Activated naive CD4-positive, alpha-beta T cell (primary cell): ENCODE results near the gene SH3D19.
A peak's percentile ranks its signal among the peaks of the same experiment; 100 is the strongest.
"Not testable (repeated sequence)": the region's sequence is repeated elsewhere in the genome, so short reads cannot be mapped to it uniquely, and the experiment has no call there.

ENCODE experiments used
- DNase-seq, 4 experiments: peaks; one replicate each; lab custom pipeline; 2025; lab: John Stamatoyannopoulos, UW

Gene SH3D19

DNA sequence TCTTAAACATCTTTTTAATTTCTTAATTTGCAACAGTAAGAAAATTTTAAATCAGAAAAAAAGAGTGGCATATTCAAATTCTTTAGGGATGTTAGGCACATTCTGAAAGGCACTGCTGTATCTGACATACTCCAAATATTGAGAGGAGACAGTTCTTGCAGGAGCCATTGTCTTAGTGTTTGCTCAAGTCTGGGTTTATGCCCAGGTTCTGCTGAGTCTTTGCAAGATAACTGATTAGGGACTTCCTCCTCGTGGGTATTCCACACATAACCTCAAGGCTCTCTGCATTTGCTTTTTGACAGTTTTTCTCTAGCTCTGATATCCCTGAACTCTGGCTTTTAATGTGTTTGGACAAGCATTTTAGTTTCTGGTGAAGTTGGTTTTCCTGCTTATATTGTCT lies 173.4 kb downstream of the SH3D19 start:
- DNase-seq, result no peak

DNA sequence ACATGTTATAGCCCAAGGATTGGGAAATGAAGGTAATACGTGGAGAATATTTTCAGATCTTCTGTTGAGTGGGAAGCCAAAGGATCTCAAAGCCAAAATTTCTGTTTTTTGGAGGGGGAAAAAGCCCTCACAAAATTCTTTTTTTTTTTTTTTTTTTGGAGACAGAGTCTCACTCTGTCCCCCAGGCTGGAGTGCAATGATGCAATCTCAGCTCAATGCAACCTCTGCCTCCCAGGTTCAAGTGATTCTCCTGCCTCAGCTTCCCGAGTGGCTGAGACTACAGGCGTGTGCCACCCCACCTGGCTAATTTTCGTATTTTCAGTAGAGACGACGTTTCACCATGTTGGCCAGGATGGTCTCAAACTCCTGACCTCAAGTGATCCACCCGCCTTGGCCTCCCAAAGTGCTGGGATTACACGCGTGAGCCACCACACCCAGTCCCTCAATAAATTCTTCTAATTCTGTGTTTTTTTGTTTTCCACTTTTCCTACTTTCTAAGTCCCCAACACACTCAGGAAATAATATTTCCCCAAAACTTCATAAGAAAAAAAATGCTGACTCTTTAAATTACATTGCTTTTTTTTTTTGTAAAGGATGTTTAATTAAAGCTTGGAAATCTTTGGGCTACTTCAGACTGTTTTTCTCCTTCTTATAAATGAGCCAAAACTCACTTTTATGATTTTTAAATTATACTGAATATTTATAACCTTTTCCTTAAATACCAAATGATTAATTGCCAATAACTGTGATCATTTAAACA lies 174.4 kb downstream of the SH3D19 start:
- no peak for DNase-seq

DNA sequence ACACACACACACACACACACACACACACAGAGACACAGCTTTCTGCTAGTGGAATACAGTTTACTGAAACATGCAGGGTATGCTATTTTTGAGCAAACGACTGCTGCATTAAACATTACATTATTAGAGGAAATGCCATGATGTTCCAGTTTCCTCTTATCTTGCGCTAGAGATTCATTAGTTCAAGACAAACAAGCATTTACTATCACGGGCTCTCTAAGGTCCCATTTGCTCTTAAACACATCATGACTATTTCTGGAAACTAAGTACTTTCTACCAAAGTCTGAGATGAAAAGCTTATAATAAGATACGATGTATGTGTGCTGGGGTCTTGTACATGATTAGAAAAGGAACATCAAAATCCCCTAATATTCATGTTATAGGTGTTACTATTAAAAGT lies 177.1 kb downstream of the SH3D19 start:
- no peak for DNase-seq

DNA sequence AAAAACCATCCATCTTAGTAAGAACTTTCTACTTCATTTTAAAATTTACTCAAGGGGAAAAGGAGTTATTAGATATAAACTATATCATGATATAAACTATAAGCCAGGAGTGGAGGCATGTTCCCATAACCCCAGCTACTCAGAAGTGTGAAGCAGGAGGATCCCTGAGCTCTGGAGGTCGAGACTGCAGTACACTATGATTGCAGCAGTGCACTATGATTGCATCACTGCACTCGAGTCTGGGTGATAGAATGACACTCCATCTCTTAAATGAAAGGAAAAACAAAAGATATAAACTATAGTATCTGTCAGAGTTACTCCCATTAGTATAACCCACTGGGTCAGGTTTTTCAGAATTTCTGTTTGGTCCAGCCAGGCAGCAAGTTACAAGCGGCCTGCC lies 178.4 kb downstream of the SH3D19 start:
- no peak for DNase-seq

DNA sequence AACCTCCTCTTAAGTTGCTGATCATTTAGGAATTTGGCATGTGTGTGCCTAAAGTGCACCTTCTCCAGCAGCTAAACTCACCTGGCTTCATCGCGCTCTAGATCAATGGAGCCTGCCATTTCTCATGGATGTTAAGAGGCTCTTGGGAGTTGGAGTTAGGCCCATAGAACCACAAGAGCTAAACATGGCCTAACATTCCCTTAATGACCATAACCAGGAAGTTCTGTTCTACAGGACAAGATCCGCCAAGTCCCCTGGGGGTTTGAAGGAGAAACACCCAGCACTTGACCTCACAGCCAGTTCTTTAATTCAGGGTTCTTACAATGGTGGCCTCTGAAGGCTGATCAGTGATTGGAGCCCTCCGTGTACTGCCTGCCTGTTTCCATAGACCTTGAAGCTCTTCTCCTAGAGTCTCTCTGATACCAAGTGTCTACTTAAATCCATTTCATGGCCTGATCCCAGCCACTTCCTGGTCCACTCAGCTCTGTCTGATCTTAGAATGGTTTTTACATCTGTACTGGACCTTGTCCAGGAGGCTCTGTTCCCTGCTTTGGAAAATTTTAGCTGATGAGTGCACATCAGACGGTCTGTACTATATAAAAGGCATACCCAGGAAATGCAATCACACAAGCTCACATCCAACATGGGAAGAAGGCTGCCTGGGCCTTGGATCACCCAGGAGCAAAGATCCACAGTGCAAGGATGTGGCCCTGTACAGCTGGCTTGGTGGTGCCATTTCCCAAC lies 180.9 kb downstream of the SH3D19 start:
- no peak for DNase-seq

DNA sequence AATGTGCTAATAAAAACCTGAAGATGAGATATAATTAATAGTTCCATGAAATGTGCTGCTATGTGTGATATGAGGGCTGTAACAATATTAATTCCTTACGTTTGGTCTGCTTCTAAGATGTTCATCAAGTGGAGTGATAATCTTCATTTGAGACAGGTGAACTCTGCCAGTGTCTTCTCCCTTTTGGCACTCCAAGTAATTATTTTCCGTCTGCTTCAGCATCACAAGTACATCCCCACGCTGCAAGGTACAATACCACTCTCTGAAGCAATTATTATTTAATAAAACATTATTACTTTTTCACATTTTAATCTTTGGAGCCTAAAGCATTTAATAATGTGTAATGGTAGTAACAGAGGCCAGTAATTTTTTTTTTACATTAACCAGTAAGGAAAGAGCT lies 181.6 kb downstream of the SH3D19 start:
- no peak for DNase-seq

DNA sequence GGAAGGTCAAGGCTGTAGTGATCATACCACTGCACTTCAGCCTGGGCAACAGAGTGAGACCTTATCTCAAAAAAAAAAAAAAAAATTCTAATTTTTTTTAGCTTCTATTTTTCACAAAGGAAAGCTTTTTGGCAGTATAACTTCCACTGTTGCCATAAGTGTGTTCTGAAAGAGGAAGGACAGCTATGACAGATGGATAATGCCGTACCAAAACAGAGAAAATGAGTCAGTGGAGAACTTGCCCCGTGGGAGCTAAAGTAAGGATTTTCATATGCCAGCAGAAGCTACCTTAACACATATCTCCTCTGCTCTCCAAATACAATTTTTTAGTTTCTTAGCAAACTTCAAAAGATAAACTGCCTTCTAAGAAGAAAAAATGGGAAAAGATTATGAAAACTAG lies 182.2 kb downstream of the SH3D19 start:
- no peak for DNase-seq

DNA sequence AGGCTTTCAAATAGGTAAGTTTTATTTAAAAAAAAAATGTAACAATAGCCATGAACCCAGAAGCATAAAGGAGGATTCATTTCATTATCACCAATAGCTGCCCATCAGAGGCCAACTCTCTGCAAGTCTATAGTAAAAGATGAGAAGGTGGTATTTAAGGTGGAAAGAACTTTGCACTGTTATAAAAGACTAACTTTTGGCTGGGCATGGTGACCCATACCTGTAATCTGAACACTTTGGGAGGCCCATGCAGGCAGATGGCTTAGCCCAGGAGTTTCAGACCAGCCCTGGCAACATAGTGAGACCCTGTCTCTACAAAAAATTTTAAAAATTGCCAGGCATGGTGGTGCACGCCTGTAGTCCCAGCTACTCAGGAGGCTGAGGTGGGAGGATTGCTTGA lies 182.6 kb downstream of the SH3D19 start:
- DNase-seq, result no peak

DNA sequence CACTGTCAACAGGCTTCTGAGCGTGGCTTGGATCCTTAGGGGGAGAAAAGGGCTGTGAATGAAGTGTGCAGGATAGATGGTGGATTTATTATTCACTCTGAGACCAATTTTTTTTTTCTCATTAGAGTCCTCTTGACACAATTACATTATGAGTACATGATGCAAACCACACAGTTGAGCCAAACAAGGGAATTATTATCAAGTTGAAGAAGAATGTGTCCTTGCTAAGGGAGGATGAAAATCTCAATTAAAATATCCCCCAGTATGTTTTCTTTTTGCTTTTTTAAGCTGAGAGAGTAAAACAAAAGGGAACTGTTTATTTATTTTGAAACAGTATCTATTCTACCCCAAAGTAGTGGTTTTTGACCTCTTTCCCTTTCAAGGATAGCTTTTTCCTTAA lies 185.6 kb downstream of the SH3D19 start:
- DNase-seq, result no peak

DNA sequence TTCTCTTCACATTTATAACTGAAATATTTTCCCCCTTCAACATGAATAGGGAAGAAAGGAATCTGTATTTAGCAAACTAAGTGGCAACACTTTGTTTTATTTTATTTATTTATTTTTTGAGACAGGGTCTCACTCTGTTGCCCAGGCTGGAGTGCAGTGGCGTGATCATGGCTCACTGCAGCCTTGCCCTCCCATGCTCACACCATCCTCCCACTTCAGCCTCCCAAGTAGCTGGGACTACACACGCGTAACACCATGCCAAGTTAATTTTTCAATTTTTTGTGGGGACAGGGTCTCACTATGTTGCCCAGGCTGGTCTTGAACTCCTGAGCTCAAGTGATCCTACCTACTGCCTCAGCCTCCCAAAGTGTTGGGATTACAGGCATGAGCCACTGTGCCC lies 189.4 kb downstream of the SH3D19 start:
- DNase-seq, result not testable (repeated sequence)

DNA sequence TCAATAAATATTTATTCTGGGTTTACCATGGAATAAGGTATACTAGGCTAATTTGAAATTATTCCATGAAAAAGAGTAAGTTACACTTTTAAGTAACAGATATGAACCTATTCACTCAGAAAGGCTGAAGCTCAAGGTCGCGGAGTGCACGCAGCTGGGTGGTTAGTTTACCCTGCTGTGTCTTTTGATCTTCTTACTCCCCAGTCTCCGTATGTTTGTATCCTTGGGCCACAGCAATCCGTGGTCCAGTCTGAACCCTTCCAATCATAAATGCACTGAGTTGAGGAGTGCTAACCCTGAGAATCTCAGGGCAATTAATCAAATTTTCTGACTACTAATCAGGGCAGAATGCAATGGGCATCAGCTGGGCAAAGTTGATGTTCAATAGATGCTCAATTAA lies 192.1 kb downstream of the SH3D19 start:
- no peak for DNase-seq

DNA sequence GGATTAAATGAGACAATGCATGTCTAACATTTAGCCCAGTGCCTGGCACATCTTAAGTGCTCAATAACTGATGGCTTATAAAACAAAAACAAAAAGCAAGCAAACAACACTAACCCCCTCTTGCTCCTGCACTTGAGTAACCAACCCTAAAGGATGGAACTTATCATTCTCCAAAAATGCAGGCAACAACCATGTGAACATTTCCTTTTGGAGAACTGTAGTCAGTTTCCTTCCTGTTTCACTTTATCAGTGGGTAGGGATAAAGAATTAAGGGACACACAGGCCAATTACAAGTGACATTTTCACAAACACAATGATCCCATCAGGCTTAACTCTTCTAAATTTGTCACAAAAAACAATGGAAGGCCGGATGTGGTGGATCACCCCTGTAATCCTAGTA lies 195.6 kb downstream of the SH3D19 start:
- DNase-seq, result no peak

DNA sequence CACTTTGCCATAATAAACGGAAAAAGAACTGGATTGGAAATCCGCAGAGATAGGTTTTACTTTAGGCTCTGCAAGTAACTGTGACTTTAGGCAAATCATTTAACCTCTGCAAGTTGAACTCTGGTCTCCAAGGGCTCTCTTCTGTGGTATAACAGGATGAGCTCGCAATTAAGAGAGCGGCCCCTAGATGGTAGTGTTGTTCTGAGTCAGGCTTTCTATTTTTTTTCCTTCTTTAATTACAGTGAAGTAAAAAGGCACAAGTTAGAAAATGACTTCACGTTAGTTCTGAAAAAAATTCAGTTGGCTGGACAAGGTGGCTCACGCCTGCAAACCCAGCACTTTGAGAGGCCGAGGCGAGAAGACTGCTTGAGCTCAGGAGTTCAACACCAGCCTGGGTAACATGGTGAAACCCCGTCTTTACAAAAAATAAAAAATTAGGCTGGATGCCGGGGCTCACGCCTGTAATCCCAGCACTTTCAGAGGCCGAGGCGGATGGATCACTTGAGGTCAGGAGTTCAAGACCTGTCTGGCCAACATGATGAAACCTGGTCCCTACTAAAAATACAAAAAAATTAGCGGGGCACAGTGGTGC lies 207.9 kb downstream of the SH3D19 start:
- DNase-seq, result peak in 2 of 4 experiments; percentile 4 to 33

DNA sequence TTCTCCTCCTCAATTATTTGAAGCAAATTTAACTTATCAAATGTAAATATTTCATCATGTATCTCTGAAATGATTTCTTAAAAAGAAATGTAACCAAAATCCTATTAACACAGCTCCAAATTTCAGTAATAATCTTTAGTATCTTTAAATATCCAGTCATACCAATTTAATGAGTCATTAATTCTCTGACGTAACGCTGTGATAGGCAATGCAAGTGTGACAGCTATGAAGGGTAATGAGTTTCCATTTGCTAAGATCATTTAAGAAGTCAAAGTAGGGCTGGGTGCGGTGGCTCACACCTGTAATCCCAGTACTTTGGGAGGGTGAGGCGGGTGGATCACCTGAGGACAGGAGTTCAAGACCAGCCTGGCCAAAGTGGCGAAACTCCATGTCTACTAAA lies 210.4 kb downstream of the SH3D19 start:
- DNase-seq, result no peak

DNA sequence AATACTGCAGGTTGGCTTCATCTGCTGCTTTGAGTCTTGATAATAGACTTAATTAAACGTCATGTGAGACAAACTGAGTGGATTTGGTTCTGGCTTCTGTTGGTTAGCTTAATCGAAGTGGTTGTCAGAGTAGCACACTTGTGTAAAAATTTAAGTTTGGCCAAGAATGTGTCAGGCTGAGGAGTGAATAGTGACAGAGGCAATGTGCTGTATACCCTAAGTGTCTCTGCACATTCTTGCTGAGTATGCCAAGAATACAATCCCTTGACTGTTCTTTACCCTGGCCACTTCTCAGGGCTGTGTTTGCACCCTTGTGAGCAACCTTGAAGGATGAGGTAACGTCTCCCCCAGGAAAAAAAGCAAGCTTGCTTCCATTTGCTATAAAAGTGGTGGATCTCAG lies 211.1 kb downstream of the SH3D19 start:
- DNase-seq, result no peak

DNA sequence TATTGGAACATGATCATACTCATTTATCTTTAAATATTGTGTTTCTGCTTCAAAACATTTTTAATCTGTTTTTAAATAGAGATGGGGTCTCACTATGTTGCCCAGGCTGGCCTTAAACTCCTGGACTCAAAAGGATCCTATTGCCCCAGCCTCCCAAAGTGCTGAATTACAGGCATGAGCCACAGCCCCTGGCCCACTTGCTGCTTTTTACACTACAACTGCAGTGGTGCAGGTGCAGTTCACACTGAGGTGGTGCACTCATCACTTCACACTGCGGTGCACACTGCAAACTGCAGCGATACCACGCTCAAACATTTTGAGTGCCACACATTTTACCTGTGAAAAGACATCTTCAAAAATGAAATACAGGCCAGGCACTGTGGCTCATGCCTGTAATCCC lies 215.2 kb downstream of the SH3D19 start:
- DNase-seq, result no peak

DNA sequence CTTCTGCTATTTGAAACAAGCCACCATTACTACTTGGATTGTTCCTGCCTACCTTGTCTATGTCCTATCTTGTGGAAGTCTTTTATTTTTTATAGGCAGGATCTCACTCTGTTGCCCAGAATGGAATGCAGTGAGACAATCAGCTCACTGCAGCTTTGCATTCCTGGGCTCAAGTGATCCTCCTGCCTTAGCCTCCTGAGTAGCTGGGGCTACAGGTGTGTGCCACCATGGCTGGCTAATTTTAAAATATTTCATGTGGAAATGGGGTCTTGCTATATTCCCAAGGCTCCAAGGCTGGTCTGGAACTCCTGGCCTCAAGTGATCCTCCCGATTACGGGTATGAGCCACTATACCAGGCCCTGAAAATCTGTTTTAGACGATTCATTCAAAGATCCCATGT lies 218.3 kb downstream of the SH3D19 start:
- DNase-seq, result no peak

DNA sequence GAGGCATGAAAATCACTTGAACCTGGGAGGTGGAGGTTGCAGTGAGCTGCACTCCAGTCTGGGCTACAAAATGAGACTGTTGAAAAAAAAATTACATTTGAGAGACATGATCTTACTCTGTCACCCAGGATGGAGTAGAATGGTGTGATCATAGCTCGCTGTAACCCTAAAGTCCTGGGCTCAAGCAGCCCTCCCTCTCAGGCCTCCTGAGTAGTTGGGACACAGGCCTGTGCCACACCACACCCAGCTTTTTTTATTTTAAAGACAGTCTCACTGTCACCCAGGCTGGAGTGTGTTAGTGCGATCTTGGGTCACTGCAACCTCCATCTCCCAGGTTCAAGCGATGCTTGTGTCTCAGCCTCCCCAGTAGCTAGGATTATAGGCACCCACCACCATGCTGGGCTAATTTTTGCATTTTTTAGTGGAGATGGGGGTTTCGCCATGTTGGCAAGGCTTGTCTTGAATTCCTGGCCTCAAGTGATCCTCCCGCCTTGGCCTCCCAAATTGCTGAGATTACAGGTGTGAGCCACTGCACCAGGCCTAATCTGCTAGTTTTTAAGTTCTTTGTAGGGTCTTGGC lies 219.9 kb downstream of the SH3D19 start:
- DNase-seq, result no peak

DNA sequence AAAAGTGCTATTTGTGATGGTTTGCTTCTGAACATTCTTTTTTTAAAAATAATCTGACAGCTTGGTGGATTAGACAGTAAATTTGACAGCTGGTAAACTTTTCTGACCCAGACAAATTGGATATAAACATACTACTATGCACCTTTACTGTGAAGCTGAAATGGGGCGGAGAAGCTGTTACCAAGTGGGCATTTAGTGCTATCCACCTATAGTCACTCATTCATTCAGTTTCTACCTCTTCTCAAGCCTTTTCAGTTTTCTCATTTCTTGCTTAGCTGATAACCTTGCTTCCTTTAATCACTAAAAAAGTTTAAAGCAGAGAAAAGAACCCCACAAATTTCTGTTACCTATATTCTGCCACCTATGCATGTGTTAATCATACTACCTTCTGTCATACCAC lies 220.8 kb downstream of the SH3D19 start:
- no peak for DNase-seq

DNA sequence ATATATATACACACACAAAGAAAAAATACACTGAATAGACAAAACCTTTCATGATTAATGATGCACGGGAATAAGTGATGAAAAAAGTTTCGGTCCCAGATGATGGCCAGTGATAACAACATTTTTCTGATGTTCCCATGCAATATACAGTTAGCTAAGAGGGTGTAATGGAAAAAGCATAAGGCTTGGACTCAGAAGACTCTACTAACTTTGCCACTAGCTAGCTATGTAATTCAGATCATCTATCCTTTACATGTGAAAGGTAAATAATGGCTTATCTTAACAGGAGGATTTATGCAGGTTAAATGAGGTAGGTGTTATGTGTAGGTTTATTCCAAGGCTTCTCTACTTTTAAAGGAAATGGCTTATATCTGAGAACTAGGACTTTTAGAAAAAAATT lies 221.6 kb downstream of the SH3D19 start:
- no peak for DNase-seq

DNA sequence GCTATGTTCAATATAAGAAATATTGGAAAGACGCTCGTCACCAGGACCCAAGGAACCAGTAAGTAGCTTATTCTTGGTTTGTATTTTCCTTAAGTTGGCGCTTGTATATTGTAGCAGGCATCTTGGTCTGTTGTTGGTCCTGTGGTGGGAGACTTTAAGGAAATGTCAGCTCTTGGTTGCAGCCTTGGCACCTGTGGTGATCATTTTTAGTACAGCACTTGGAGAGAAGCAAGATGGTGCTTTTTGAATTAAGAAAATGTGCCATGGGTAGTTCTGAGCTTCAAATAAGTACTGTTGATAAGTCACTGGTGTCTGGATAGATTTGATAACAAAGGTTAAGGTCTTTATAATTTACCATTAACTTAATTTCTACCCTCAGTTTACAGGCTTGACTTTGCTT lies 224.9 kb downstream of the SH3D19 start:
- DNase-seq, result no peak

DNA sequence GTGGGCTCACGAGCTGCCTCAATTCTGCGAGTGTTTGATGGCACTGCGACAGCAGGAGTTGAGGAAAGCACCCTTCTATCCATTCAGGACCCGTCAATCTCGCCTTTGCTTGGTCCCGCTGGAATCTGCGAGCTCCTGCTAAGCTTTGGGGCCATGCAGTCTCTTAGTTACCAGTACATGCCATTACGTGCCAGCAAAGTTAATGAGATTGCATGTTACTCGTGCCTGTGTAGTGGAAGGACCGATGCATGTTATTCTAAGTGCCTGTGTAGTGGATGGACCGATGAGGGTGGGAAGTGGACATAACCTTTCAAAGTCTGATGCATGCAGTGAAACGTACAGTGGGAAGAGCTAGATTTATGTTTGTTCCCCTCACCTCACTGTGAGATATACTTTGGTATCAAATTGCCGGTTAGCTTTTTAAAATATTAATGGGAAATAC lies 225.4 kb downstream of the SH3D19 start:
- DNase-seq, result no peak
